Measurements from ENCODE around the gene MEPE. TPM values are rescaled to one million over a fixed set of nuclear protein-coding genes. Genes with fewer than 3 reads are reported as not detected.

The MEPE gene
- total RNA-seq, 1 experiment from 2014 or later = not detected

DNA sequence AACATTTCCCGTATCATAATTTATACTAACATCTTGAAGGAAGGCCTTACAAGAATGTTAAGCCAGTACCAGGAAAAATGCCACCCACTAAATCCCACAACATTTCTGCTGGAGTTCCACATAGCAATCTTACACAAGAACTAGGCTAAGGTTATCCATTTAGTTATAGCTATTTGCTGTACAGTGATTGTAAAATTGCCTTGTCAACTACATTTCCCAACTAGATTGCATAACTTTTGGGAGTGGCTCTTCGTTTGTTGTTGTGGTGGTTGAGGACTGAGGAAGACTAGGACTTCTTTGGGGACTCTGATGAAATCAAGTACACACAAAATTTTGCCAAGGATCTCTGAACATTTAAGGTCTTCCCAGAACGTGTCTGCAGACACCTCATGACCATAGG, 25.4 kb upstream of the MEPE start (continued):
- TF ChIP-seq, protein P1, sequence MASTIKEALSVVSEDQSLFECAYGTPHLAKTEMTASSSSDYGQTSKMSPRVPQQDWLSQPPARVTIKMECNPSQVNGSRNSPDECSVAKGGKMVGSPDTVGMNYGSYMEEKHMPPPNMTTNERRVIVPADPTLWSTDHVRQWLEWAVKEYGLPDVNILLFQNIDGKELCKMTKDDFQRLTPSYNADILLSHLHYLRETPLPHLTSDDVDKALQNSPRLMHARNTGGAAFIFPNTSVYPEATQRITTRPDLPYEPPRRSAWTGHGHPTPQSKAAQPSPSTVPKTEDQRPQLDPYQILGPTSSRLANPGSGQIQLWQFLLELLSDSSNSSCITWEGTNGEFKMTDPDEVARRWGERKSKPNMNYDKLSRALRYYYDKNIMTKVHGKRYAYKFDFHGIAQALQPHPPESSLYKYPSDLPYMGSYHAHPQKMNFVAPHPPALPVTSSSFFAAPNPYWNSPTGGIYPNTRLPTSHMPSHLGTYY (CRISPR knock-in tag; IDR thresholded peaks at IDR 0.05) = no peak
- TF ChIP-seq ELF4 (CRISPR knock-in tag; IDR thresholded peaks at IDR 0.05; ENCODE audit: low read depth) = no peak
- TF ChIP-seq ZNF396 (CRISPR knock-in tag; IDR thresholded peaks at IDR 0.05; ENCODE audit: borderline replicate concordance) = no peak

GRCh38 chr4:87811977-87812376, 20.8 kb upstream of the MEPE start:
- no peaks in the 10 kb centered on the region for H3K4me1 Mint-ChIP-seq
- DNase-seq (ENCODE audit: low spot score) = no peak
- H3K36me3 Mint-ChIP-seq = peaks cover 6% of the 10 kb centered on the region; the same call in 1 of the 2 replicates
- ChIA-PET POLR2A (no interaction called here), CTCF (no interaction called here)
- H3K9me3 Mint-ChIP-seq = peaks cover 37% of the 10 kb centered on the region
- no peak overlapping the region for H3K27ac Mint-ChIP-seq
- H3K4me3 Mint-ChIP-seq = no peak overlapping the region
- ATAC-seq = no peak
- no peaks in the 10 kb centered on the region for H3K27me3 Mint-ChIP-seq (ENCODE audit: low read depth)
- TF ChIP-seq ZSCAN18 (CRISPR knock-in tag; IDR thresholded peaks at IDR 0.05) (no peak), HMGA2 (CRISPR knock-in tag; IDR thresholded peaks at IDR 0.05) (no peak), HMGXB4 (CRISPR knock-in tag; IDR thresholded peaks at IDR 0.05) (no peak), FOXP1 (CRISPR knock-in tag; IDR thresholded peaks at IDR 0.05; ENCODE audit: borderline replicate concordance) (no peak), ARID4B (CRISPR knock-in tag; IDR thresholded peaks at IDR 0.05; ENCODE audit: borderline replicate concordance) (no peak), ZNF121 (CRISPR knock-in tag; IDR thresholded peaks at IDR 0.05) (no peak), GRHL2 (CRISPR knock-in tag; IDR thresholded peaks at IDR 0.05; ENCODE audit: insufficient replicate concordance, severe bottlenecking) (no peak), SOX15 (CRISPR knock-in tag; IDR thresholded peaks at IDR 0.05) (no peak), ZNF138 (CRISPR knock-in tag; conservative IDR thresholded peaks at IDR 0.05) (no peak), TCF7 (CRISPR knock-in tag; IDR thresholded peaks at IDR 0.05; ENCODE audit: low read depth) (no peak), E2F1 (CRISPR knock-in tag; IDR thresholded peaks at IDR 0.05) (no peak), SMAD3 (CRISPR knock-in tag; IDR thresholded peaks at IDR 0.05; ENCODE audit: borderline replicate concordance) (no peak), USF1 (CRISPR knock-in tag; IDR thresholded peaks at IDR 0.05) (no peak)
- TF ChIP-seq, protein P2, sequence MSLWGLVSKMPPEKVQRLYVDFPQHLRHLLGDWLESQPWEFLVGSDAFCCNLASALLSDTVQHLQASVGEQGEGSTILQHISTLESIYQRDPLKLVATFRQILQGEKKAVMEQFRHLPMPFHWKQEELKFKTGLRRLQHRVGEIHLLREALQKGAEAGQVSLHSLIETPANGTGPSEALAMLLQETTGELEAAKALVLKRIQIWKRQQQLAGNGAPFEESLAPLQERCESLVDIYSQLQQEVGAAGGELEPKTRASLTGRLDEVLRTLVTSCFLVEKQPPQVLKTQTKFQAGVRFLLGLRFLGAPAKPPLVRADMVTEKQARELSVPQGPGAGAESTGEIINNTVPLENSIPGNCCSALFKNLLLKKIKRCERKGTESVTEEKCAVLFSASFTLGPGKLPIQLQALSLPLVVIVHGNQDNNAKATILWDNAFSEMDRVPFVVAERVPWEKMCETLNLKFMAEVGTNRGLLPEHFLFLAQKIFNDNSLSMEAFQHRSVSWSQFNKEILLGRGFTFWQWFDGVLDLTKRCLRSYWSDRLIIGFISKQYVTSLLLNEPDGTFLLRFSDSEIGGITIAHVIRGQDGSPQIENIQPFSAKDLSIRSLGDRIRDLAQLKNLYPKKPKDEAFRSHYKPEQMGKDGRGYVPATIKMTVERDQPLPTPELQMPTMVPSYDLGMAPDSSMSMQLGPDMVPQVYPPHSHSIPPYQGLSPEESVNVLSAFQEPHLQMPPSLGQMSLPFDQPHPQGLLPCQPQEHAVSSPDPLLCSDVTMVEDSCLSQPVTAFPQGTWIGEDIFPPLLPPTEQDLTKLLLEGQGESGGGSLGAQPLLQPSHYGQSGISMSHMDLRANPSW (CRISPR knock-in tag; conservative IDR thresholded peaks at IDR 0.05; ENCODE audit: low read depth) = no peak
- TF ChIP-seq, protein P3, sequence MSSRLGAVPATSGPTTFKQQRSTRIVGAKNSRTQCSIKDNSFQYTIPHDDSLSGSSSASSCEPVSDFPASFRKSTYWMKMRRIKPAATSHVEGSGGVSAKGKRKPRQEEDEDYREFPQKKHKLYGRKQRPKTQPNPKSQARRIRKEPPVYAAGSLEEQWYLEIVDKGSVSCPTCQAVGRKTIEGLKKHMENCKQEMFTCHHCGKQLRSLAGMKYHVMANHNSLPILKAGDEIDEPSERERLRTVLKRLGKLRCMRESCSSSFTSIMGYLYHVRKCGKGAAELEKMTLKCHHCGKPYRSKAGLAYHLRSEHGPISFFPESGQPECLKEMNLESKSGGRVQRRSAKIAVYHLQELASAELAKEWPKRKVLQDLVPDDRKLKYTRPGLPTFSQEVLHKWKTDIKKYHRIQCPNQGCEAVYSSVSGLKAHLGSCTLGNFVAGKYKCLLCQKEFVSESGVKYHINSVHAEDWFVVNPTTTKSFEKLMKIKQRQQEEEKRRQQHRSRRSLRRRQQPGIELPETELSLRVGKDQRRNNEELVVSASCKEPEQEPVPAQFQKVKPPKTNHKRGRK (CRISPR knock-in tag; IDR thresholded peaks at IDR 0.05; ENCODE audit: borderline replicate concordance) = no peak
- TF ChIP-seq, protein P4, sequence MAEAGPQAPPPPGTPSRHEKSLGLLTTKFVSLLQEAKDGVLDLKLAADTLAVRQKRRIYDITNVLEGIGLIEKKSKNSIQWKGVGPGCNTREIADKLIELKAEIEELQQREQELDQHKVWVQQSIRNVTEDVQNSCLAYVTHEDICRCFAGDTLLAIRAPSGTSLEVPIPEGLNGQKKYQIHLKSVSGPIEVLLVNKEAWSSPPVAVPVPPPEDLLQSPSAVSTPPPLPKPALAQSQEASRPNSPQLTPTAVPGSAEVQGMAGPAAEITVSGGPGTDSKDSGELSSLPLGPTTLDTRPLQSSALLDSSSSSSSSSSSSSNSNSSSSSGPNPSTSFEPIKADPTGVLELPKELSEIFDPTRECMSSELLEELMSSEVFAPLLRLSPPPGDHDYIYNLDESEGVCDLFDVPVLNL (CRISPR knock-in tag; IDR thresholded peaks at IDR 0.05; ENCODE audit: borderline replicate concordance, low read depth) = no peak

Data from WTC11 (cell line).